ENCODE data around the gene CSRP3. TPM values are rescaled to one million over a fixed set of nuclear protein-coding genes. Genes with fewer than 3 reads are reported as not detected.

CSRP3 gene
- total and polyA plus RNA-seq, 2 of the 4 experiments (the other 2 are of a cell fraction), result not detected

DNA sequence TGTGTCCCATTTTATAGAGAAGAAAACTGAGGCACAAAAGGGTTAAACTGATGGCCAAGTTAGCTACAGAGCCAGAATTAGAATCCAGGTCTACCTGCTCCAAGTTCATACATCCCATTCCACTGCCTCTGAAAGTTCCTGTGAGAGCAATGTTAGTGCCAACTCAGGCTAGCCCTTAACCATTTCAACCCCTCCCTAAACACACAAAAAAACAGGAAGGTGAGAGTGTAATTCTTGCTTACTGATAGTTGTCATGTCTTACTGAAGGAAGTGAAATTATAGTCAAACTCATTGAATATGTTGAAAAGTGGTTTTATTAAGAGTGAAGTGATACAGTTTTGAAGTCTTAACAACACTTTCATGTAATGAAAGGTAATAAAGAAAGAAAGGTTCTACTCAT lies 41.8 kb upstream of the CSRP3 start:
- CTCF ChIA-PET, result interaction anchor here (0.6 to 1.4 kb wide), 4 partner anchors 10 to 767 kb away, joined by 3 to 7 read pairs (median 4); no protein-coding TSS in a partner anchor
- BruUV-seq (replicated peaks), result no TSS peak
- no peak overlapping the region for H3K14ac ChIP-seq (replicated peaks; ENCODE audit: low read depth, low read length)

More for the DNA sequence above, 41.8 kb upstream of the CSRP3 start:
- Histone ChIP-seq H2BK15ac (ENCODE audit: low read depth, low read length) (no peak overlapping the region), H3K36me3 (ENCODE audit: control insufficient read depth, insufficient read depth, low read length) (no peaks in the 10 kb centered on the region), H3K79me1 (ENCODE audit: low read depth in 1 of 2, low read length in 2 of 2) (peaks cover 0 to 5% of the 10 kb centered on the region in 2 experiments; a peak in 1 of 4 replicates), H4K91ac (ENCODE audit: insufficient read depth, low read depth, low read length) (no peak overlapping the region), H4K5ac (ENCODE audit: low read depth, low read length) (no peak overlapping the region), H2AFZ (replicated peaks; ENCODE audit: low read length, poor library complexity) (no peak overlapping the region), H3K18ac (ENCODE audit: low read depth, low read length) (no peak overlapping the region), H3K4me2 (ENCODE audit: low read depth, low read length) (no peak overlapping the region), H3K9me1 (ENCODE audit: insufficient read depth, low read length) (no peaks in the 10 kb centered on the region; the same call in 1 of the 2 replicates), H2BK5ac (ENCODE audit: low read depth, low read length, poor library complexity, severe bottlenecking) (no peak overlapping the region), H4K20me1 (ENCODE audit: insufficient read depth, low read length) (no peaks in the 10 kb centered on the region), H3K23ac (ENCODE audit: low read depth, low read length) (no peak overlapping the region), H2AK9ac (replicated peaks; ENCODE audit: low read depth, low read length, poor library complexity) (no peak overlapping the region), H2BK20ac (ENCODE audit: low read depth, low read length) (no peak overlapping the region), H3K4ac (ENCODE audit: low read depth, low read length) (no peak overlapping the region), H3K9ac (ENCODE audit: low read depth, low read length) (no peak overlapping the region), H2BK120ac (ENCODE audit: low read depth, low read length) (no peak overlapping the region), H2AK5ac (ENCODE audit: low read depth, low read length) (no peak overlapping the region), H3K4me3 (ENCODE audit: insufficient read depth, low read depth, low read length) (no peak overlapping the region), H3K9me3 (ENCODE audit: control insufficient read depth, insufficient read depth, low read length) (no peaks in the 10 kb centered on the region), H3K27ac (ENCODE audit: insufficient read depth, low read length) (no peak overlapping the region), H3K56ac (ENCODE audit: extremely low read depth, insufficient read depth, low read length) (no peak overlapping the region), H3K27me3 (ENCODE audit: control insufficient read depth, insufficient read depth, low read length) (peaks cover 30% of the 10 kb centered on the region), H4K8ac (ENCODE audit: low read depth in 2 of 2, low read length in 2 of 2) (no peak overlapping the region), H3K4me1 (ENCODE audit: control insufficient read depth, insufficient read depth, low read length) (no peaks in the 10 kb centered on the region)
- DNase-seq (no peak), ATAC-seq (ENCODE audit: low read depth) (no peak)
- intact Hi-C loops (cut with micrococcal nuclease) (loop anchor here (5.0 kb wide), 2 partner anchors 126 to 166 kb away; partner anchors contain the start of gene ZDHHC13), in situ Hi-C loops (cut with MboI; ENCODE audit: low sequenced_read_pairs) (no loop called here), dilution Hi-C loops (cut with HindIII; ENCODE audit: low sequenced_read_pairs, unreplicated experiment) (no loop called here)
- POLR2A ChIA-PET (ENCODE audit: unreplicated experiment), result no interaction called here
- TF ChIP-seq, protein P1, sequence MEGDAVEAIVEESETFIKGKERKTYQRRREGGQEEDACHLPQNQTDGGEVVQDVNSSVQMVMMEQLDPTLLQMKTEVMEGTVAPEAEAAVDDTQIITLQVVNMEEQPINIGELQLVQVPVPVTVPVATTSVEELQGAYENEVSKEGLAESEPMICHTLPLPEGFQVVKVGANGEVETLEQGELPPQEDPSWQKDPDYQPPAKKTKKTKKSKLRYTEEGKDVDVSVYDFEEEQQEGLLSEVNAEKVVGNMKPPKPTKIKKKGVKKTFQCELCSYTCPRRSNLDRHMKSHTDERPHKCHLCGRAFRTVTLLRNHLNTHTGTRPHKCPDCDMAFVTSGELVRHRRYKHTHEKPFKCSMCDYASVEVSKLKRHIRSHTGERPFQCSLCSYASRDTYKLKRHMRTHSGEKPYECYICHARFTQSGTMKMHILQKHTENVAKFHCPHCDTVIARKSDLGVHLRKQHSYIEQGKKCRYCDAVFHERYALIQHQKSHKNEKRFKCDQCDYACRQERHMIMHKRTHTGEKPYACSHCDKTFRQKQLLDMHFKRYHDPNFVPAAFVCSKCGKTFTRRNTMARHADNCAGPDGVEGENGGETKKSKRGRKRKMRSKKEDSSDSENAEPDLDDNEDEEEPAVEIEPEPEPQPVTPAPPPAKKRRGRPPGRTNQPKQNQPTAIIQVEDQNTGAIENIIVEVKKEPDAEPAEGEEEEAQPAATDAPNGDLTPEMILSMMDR (conservative IDR thresholded peaks at IDR 0.05; ENCODE audit: low read depth, low read length), result no peak
- TF ChIP-seq POLR2A (IDR thresholded peaks at IDR 0.05; ENCODE audit: low read depth, low read length), result no peak
- no peak for TF ChIP-seq MAFK (IDR thresholded peaks at IDR 0.05; ENCODE audit: low read depth, low read length)
- TF ChIP-seq RCOR1 (IDR thresholded peaks at IDR 0.05; ENCODE audit: insufficient replicate concordance, low read length), result no peak
- TF ChIP-seq FOS (IDR thresholded peaks at IDR 0.05; ENCODE audit: low read depth, low read length), result no peak
- TF ChIP-seq RAD21 (IDR thresholded peaks at IDR 0.05; ENCODE audit: low read length), result no peak
- no peak for TF ChIP-seq MAZ (IDR thresholded peaks at IDR 0.05; ENCODE audit: borderline replicate concordance, low read depth, low read length)
- no peak for TF ChIP-seq BHLHE40 (IDR thresholded peaks at IDR 0.05; ENCODE audit: low read depth, low read length)
- no peak for TF ChIP-seq RFX5 (IDR thresholded peaks at IDR 0.05; ENCODE audit: low read depth, low read length)
- TF ChIP-seq SMC3 (IDR thresholded peaks at IDR 0.05; ENCODE audit: low read depth, low read length), result no peak
- TF ChIP-seq, protein P2, sequence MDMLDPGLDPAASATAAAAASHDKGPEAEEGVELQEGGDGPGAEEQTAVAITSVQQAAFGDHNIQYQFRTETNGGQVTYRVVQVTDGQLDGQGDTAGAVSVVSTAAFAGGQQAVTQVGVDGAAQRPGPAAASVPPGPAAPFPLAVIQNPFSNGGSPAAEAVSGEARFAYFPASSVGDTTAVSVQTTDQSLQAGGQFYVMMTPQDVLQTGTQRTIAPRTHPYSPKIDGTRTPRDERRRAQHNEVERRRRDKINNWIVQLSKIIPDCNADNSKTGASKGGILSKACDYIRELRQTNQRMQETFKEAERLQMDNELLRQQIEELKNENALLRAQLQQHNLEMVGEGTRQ (IDR thresholded peaks at IDR 0.05; ENCODE audit: low read depth, low read length), result no peak
- TF ChIP-seq MXI1 (IDR thresholded peaks at IDR 0.05; ENCODE audit: borderline replicate concordance, low read depth, low read length), result no peak

Measured in IMR-90 (cell line).